NT2/D1 (cell line): ENCODE data around the gene SOX5.

Experiments
- SUZ12 ChIP-seq: IDR thresholded peaks from 2 replicates; pipeline ENCODE4 v1.6.1; 2011; ENCODE audit not compliant: insufficient read length, insufficient read depth; ENCODE audit errors: extremely low read depth
- YY1 ChIP-seq: IDR thresholded peaks from 2 replicates; pipeline ENCODE4 v1.6.1; 2011; ENCODE audit not compliant: insufficient read length, insufficient read depth
- ZNF274 ChIP-seq: IDR thresholded peaks from 2 replicates; pipeline ENCODE4 v1.6.1; 2011; ENCODE audit warnings: mild to moderate bottlenecking, low read depth, low read length

- TF ChIP-seq ZNF274: no peak
- TF ChIP-seq SUZ12: no peak
- TF ChIP-seq YY1: no peak
Observed at GRCh38 chr12:23744696-23745095, 204.8 kb downstream of the SOX5 start.
